ENCODE data around the gene ROBO1. TPM values are rescaled to one million over a fixed set of nuclear protein-coding genes. Genes with fewer than 3 reads are reported as not detected.

ROBO1 gene
- total RNA-seq, 1 donor from 2014 or later, result 13.4 TPM

DNA sequence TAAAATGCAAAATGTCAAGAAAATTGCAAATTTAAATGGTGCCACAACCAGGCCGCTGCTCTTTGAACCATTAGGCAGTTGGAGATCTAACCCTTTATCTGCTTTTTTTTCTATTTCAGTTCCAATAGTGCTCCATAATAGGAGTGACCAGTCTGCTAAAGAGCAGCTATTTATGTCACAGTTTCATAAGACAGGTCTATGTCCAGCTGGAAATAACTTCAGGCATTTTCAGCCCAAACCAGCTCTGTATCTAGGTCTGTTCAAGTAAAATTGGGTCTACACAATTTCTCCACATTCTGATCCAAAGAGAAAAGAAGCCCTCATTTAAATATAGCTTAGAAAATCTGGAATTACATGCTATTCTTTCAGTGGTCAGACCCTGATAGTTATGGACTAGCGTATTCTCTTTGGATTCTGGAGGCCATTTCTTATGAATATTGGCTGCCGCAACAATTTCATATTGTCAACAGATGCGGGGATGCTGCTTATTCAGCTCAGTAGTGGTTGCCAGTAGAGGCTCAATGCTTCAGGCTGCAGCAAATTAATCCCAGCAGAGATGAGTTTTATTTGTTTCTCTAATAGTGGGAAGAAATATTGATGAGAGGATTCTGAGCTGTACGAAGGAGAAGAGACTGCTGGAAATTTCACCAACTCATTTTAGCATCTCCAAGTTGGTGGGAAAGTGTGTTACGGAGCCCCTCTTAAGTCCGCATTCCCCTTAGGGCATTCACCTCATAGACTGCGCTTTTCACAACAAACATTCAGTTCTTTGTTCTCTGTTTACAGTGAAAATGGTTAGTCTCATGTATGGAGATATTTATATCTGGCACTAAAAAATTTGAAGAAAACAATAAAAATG, 887.0 kb downstream of the ROBO1 start:
- intact Hi-C loops (cut with DNase I), result no loop called here
- Histone ChIP-seq H3K27me3 (no peaks in the 10 kb centered on the region), H3K36me3 (no peaks in the 10 kb centered on the region), H3K4me3 (no peak overlapping the region), H3K27ac (peak overlapping the region; percentile 59 to 67), H3K9me3 (no peaks in the 10 kb centered on the region), H3K4me1 (peaks cover 0 to 4% of the 10 kb centered on the region in 2 donors)
- no peak for DNase-seq (ENCODE audit: low spot score in 2 of 2)
- TF ChIP-seq, protein P1, sequence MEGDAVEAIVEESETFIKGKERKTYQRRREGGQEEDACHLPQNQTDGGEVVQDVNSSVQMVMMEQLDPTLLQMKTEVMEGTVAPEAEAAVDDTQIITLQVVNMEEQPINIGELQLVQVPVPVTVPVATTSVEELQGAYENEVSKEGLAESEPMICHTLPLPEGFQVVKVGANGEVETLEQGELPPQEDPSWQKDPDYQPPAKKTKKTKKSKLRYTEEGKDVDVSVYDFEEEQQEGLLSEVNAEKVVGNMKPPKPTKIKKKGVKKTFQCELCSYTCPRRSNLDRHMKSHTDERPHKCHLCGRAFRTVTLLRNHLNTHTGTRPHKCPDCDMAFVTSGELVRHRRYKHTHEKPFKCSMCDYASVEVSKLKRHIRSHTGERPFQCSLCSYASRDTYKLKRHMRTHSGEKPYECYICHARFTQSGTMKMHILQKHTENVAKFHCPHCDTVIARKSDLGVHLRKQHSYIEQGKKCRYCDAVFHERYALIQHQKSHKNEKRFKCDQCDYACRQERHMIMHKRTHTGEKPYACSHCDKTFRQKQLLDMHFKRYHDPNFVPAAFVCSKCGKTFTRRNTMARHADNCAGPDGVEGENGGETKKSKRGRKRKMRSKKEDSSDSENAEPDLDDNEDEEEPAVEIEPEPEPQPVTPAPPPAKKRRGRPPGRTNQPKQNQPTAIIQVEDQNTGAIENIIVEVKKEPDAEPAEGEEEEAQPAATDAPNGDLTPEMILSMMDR (IDR thresholded peaks at IDR 0.05), result no peak

DNA sequence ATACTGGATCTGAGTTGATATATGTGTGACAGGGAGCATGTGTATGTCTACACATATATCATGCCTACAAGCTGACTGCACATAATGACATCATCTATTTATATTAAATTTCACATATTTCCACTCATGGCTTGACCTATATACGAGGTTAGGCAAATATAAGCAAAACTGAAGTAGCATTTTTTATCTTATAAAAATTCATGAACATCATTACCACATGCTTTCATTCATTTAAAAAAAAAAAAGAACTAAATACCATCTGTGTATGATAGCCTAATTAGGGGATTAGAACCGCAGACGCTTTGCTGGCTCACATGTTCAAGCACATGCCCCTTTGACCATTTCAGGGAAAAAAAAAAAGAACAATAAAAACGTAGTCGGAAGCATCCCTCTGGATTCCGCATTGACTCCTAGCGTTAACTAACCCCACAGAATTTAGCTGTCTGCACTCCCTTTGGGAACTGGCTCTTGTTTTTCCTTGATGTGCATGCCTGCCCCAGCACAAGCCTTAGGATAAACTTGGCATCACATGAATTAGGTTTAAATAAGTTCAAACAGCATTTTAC, 888.4 kb downstream of the ROBO1 start:
- H3K4me3 ChIP-seq, result no peak overlapping the region
- no peaks in the 10 kb centered on the region for H3K9me3 ChIP-seq
- no peaks in the 10 kb centered on the region for H3K36me3 ChIP-seq
- peaks cover 0 to 4% of the 10 kb centered on the region in 2 donors for H3K4me1 ChIP-seq
- DNase-seq (ENCODE audit: low spot score in 2 of 2), result no peak
- intact Hi-C loops (cut with DNase I), result no loop called here
- no peaks in the 10 kb centered on the region for H3K27me3 ChIP-seq
- TF ChIP-seq, protein P1 (IDR thresholded peaks at IDR 0.05), result no peak
- H3K27ac ChIP-seq, result peak overlapping the region in 1 of 2 donors; percentile 16

DNA sequence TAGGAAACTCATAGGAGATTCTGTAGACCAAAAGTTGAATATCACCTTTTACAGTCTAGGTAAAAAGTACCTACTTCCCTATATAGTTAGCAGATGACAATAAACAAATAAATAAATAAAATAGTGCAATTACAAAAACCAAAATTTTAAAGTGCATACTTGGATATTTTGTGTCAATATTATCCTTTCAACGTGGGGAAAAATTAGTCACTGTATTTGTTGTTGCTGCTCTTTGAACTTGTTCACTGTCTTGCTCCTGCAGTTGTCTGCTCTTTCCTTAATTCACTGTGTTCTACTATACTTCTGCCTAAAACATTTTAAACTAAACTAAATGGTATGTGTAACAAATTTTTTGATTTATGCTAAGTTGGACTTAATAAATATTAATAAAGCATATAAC, 889.0 kb downstream of the ROBO1 start:
- no peaks in the 10 kb centered on the region for H3K27me3 ChIP-seq
- H3K36me3 ChIP-seq, result no peaks in the 10 kb centered on the region
- H3K4me1 ChIP-seq, result peaks cover 0 to 4% of the 10 kb centered on the region in 2 donors
- no peaks in the 10 kb centered on the region for H3K9me3 ChIP-seq
- TF ChIP-seq, protein P1 (IDR thresholded peaks at IDR 0.05), result no peak
- H3K4me3 ChIP-seq, result no peak overlapping the region
- no peak for DNase-seq (ENCODE audit: low spot score in 2 of 2)
- H3K27ac ChIP-seq, result no peak overlapping the region
- intact Hi-C loops (cut with DNase I), result no loop called here

DNA sequence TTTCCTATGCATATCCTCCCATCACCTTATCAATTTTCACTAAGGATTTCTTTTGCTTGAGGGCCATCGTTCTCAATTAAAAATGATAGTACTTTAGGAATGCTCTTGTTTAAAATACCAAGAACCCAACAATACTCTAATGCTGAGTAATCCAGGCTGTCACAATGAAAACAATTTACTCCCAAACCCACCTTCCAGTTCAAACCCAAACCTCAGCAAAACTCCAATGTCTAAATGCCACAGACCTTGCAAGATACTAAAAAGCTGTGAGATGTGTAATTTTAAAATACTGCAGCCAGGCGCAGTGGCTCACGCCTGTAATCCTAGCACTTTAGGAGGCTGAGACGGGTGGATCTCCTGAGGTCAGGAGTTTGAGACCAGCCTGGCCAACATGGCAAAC, 889.8 kb downstream of the ROBO1 start:
- TF ChIP-seq, protein P1 (IDR thresholded peaks at IDR 0.05), result no peak
- H3K27ac ChIP-seq, result no peak overlapping the region
- DNase-seq (ENCODE audit: low spot score in 2 of 2), result no peak
- no peaks in the 10 kb centered on the region for H3K9me3 ChIP-seq
- H3K4me3 ChIP-seq, result no peak overlapping the region
- H3K27me3 ChIP-seq, result no peaks in the 10 kb centered on the region
- intact Hi-C loops (cut with DNase I), result no loop called here
- peaks cover 0 to 4% of the 10 kb centered on the region in 2 donors for H3K4me1 ChIP-seq
- no peaks in the 10 kb centered on the region for H3K36me3 ChIP-seq

DNA sequence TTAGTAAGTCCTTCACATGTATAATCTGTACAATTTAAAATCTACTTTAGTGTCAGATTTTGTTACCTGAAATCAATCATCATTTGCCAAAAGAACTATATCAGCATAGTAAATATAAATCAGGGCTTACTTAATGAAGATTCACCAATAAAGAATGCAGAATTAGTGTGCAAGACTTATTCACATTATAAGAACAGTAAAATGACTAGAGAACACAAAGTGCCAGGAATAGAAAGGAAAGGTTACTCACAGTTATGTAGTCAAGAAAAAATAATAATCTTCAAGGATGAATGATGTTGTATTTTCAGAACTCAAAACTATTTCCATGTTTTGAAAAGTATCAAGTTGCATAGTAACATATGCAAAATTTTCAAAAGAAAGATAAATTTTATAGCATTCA, 891.9 kb downstream of the ROBO1 start:
- DNase-seq (ENCODE audit: low spot score in 2 of 2), result no peak
- intact Hi-C loops (cut with DNase I), result no loop called here
- H3K4me1 ChIP-seq, result peaks cover 0 to 2% of the 10 kb centered on the region in 2 donors

More for the DNA sequence above, 891.9 kb downstream of the ROBO1 start:
- TF ChIP-seq, protein P1 (IDR thresholded peaks at IDR 0.05), result no peak
- Histone ChIP-seq H3K4me3 (peak overlapping the region in 1 of 2 donors; percentile 29), H3K9me3 (no peaks in the 10 kb centered on the region), H3K27ac (no peak overlapping the region), H3K27me3 (no peaks in the 10 kb centered on the region), H3K36me3 (no peaks in the 10 kb centered on the region)

All from ascending aorta (tissue), 2 donors.